ENCODE measurements around the gene ANAPC15. TPM values are rescaled to one million over a fixed set of nuclear protein-coding genes. Genes with fewer than 3 reads are reported as not detected.

ANAPC15 gene
- total and polyA plus RNA-seq, 2 donors (not counting 3 experiments of a cell fraction or from before 2014, with no cell fraction given): 67.0 to 70.5 TPM

GRCh38 chr11:72124046-72124445 lies 11.6 kb upstream of the ANAPC15 start:
- no peak overlapping the region for H3K27ac ChIP-seq (ENCODE audit: insufficient read depth, low read depth, low read length)
- H4K20me1 ChIP-seq (replicated peaks; ENCODE audit: control insufficient read depth, extremely low read depth, insufficient read depth, low read length): no peaks in the 10 kb centered on the region
- ChIA-PET CTCF (interaction anchor here (4.1 kb wide), 1 partner anchor 20 kb away, joined by 25 read pairs; no protein-coding TSS in a partner anchor), POLR2A (no interaction called here)
- H3K4me2 ChIP-seq (ENCODE audit: insufficient read depth, low read length): no peak overlapping the region
- H3K9ac ChIP-seq (replicated peaks; ENCODE audit: extremely low read depth, insufficient read depth, low read length): no peak overlapping the region
- H3K36me3 ChIP-seq (ENCODE audit: control insufficient read depth in 2 of 2, extremely low read depth in 1 of 2, insufficient read depth in 2 of 2, low read length in 2 of 2): no peaks in the 10 kb centered on the region
- FAIRE-seq: no peak
- H3K4me3 ChIP-seq (replicated peaks in 1 of 3; ENCODE audit: insufficient read depth in 1 of 3, low read depth in 1 of 3, low read length in 3 of 3): no peak overlapping the region
- H3K9me1 ChIP-seq (replicated peaks; ENCODE audit: control insufficient read depth, extremely low read depth, insufficient read depth, low read length): no peaks in the 10 kb centered on the region
- intact Hi-C loops (cut with micrococcal nuclease) (no loop called here), dilution Hi-C loops (cut with MboI; ENCODE audit: extremely low pct_ligation_motif_present, low sequenced_read_pairs) (no loop called here)
- BruUV-seq (replicated peaks): no TSS peak
- no peaks in the 10 kb centered on the region for H3K79me2 ChIP-seq (ENCODE audit: control insufficient read depth, insufficient read depth, low read length)
- H3K9me3 ChIP-seq (replicated peaks; ENCODE audit: control insufficient read depth, insufficient read depth, low read length): no peaks in the 10 kb centered on the region
- DNase-seq (ENCODE audit: low read depth, low spot score): no peak
- TF ChIP-seq CTCF (IDR thresholded peaks at IDR 0.05; ENCODE audit: extremely low read depth in 1 of 2, insufficient read depth in 1 of 2, low read depth in 1 of 2, low read length in 2 of 2) (no peak), POLR2AphosphoS5 (IDR thresholded peaks at IDR 0.05; ENCODE audit: insufficient read depth, low read depth, low read length) (no peak), JUN (IDR thresholded peaks at IDR 0.05; ENCODE audit: borderline replicate concordance, insufficient read depth, insufficient read length, low read depth) (no peak), MYC (IDR thresholded peaks at IDR 0.05; ENCODE audit: low read depth, low read length) (no peak), FOS (IDR thresholded peaks at IDR 0.05; ENCODE audit: borderline replicate concordance, insufficient read depth, low read length) (no peak), MAX (IDR thresholded peaks at IDR 0.05; ENCODE audit: insufficient read depth, insufficient read length) (no peak), POLR2A (IDR thresholded peaks at IDR 0.05; ENCODE audit: low read depth, low read length) (no peak), EZH2 (IDR thresholded peaks at IDR 0.05; ENCODE audit: borderline replicate concordance, low read depth, low read length, severe bottlenecking) (no peak), GATA2 (IDR thresholded peaks at IDR 0.05; ENCODE audit: insufficient read depth, insufficient read length, low read depth, low read length) (no peak)
- H2AFZ ChIP-seq (ENCODE audit: low read depth, low read length): no peak overlapping the region
- H3K27me3 ChIP-seq (ENCODE audit: control insufficient read depth in 2 of 2, insufficient read depth in 2 of 2, low read length in 2 of 2): peaks cover 0 to 4% of the 10 kb centered on the region in 2 experiments
- no peaks in the 10 kb centered on the region for H3K4me1 ChIP-seq (ENCODE audit: control insufficient read depth, extremely low read depth, insufficient read depth, low read length)

All from endothelial cell of umbilical vein (primary cell).